ENCODE measurements around the gene PRC1. TPM values are rescaled to one million over a fixed set of nuclear protein-coding genes. Genes with fewer than 3 reads are reported as not detected.

Gene PRC1
- total RNA-seq, 1 donor from 2014 or later, result 56.9 TPM

- H3K9me3 Mint-ChIP-seq, result no peaks in the 10 kb centered on the region
- no peaks in the 10 kb centered on the region for H3K4me1 Mint-ChIP-seq
- H3K36me3 Mint-ChIP-seq, result peaks cover 48% of the 10 kb centered on the region
- DNase-seq (ENCODE audit: low spot score in 2 of 2, unreplicated experiment in 2 of 2), result no peak
- H3K27me3 Mint-ChIP-seq (ENCODE audit: low read depth), result no peaks in the 10 kb centered on the region
- no peak overlapping the region for H3K27ac Mint-ChIP-seq
- no peak overlapping the region for H3K4me3 Mint-ChIP-seq
- no peak for TF ChIP-seq CTCF (IDR thresholded peaks at IDR 0.05; ENCODE audit: unreplicated experiment)
These were observed 6.9 kb upstream of the PRC1 start for GRCh38 chr15:91001209-91001608.

DNA sequence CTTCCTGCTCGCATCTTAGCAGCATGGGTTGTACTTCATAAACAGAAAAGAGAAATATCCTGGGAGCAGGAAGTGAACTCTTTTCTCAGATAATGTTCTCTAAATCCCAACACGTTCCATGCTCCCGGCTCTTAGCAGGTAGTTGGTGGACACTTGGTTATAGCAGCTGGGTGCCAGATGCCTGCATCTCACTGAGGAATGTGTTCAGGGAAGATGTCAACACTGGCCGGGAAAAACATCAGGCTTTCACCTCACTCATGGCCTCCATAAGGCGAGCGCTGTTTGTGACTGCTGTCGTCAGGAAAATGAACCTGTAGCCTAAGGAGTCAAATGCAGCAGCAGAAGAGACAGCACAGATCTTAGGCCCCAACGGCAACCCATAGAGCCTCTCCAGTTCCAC is 4.4 kb upstream of the PRC1 start:
- Mint-ChIP-seq H3K36me3 (peaks cover 37% of the 10 kb centered on the region), H3K27me3 (ENCODE audit: low read depth) (no peaks in the 10 kb centered on the region), H3K4me3 (no peak overlapping the region), H3K9me3 (no peaks in the 10 kb centered on the region), H3K4me1 (peaks cover 6% of the 10 kb centered on the region), H3K27ac (no peak overlapping the region)
- TF ChIP-seq CTCF (IDR thresholded peaks at IDR 0.05; ENCODE audit: unreplicated experiment), result no peak
- no peak for DNase-seq (ENCODE audit: low spot score in 2 of 2, unreplicated experiment in 2 of 2)

DNA sequence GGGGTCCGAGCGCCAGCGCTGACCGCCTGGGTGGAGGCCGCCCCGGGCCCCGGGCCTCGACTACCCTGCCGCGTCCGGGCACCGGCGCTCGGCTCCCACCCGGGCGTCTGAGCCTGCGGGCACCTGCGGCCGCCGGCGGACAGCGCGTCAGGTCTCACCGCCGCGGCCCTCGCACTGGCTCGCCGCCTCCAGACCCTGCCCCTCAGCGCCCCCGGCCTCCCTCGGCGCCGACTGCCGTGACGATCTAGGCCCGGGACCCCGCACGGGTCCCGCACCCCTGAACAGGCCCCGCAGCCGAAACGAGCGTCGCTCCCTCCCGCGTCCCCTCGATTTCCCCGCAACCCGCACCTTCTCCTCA is 297 bp downstream of the PRC1 start:
- Mint-ChIP-seq H3K27ac (peak overlapping the region; percentile 100), H3K36me3 (peaks cover 13% of the 10 kb centered on the region), H3K4me1 (peaks cover 17% of the 10 kb centered on the region), H3K9me3 (no peaks in the 10 kb centered on the region), H3K27me3 (ENCODE audit: low read depth) (no peaks in the 10 kb centered on the region), H3K4me3 (peak overlapping the region; percentile 100)
- peak in 1 of 2 experiments; percentile 23 for DNase-seq (ENCODE audit: low spot score in 2 of 2, unreplicated experiment in 2 of 2)
- no peak for TF ChIP-seq CTCF (IDR thresholded peaks at IDR 0.05; ENCODE audit: unreplicated experiment)

GRCh38 chr15:90991587-90992285 is 2.6 kb downstream of the PRC1 start:
- H3K36me3 Mint-ChIP-seq, result peaks cover 2% of the 10 kb centered on the region
- no peak overlapping the region for H3K4me3 Mint-ChIP-seq
- H3K27me3 Mint-ChIP-seq (ENCODE audit: low read depth), result no peaks in the 10 kb centered on the region
- H3K27ac Mint-ChIP-seq, result peak overlapping the region; percentile 72
- H3K9me3 Mint-ChIP-seq, result no peaks in the 10 kb centered on the region
- no peak for TF ChIP-seq CTCF (IDR thresholded peaks at IDR 0.05; ENCODE audit: unreplicated experiment)
- DNase-seq (ENCODE audit: low spot score in 2 of 2, unreplicated experiment in 2 of 2), result no peak
- H3K4me1 Mint-ChIP-seq, result peaks cover 35% of the 10 kb centered on the region

DNA sequence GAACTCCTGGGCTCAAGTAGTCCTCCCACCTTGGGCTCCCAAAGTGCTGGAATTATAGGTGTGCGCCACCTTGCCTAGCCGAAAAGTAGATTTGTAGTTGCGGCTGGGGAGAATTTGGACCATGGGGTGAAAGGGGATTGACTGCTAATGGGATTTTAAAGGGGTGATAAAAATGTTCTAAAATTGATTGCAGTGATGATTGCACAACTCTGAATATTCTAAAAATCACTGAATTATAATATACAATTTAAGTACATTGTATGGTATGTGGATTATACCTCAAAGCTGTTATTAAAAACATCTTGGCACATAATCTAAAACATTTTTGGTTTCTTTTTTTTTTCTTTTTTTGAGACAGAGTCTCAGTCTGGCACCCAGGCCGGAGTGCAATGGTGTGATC is 3.9 kb downstream of the PRC1 start:
- Mint-ChIP-seq H3K4me1 (peaks cover 39% of the 10 kb centered on the region), H3K27me3 (ENCODE audit: low read depth) (no peaks in the 10 kb centered on the region), H3K36me3 (peaks cover 2% of the 10 kb centered on the region), H3K27ac (no peak overlapping the region), H3K9me3 (no peaks in the 10 kb centered on the region), H3K4me3 (no peak overlapping the region)
- DNase-seq (ENCODE audit: low spot score in 2 of 2, unreplicated experiment in 2 of 2), result no peak
- no peak for TF ChIP-seq CTCF (IDR thresholded peaks at IDR 0.05; ENCODE audit: unreplicated experiment)
